KMS-11 (cell line): ENCODE results near the gene FURIN.

Experiments used
- H2AFZ ChIP-seq: fragments of 200-600 bp; sonication (generic); 2 replicates; pipeline ENCODE4 v1.6.1; 2016; ENCODE audit warnings: antibody characterized with exemption, mixed run types, low read depth
- H3K27ac ChIP-seq: fragments of 200-600 bp; sonication (generic); 2 replicates; pipeline ENCODE4 v1.6.1; 2016; ENCODE audit warnings: mild to moderate bottlenecking, mixed run types
- H3K27me3 ChIP-seq: fragments of 200-600 bp; sonication (generic); 2 replicates; pipeline ENCODE4 v1.6.1; 2017; ENCODE audit warnings: mild to moderate bottlenecking, low read depth, mixed run types, moderate library complexity; ENCODE audit not compliant: insufficient read depth
- H3K36me3 ChIP-seq: fragments of 200-600 bp; sonication (generic); 2 replicates; pipeline ENCODE4 v1.6.1; 2017; ENCODE audit warnings: mild to moderate bottlenecking, mixed run types; ENCODE audit not compliant: insufficient read depth
- H3K4me1 ChIP-seq: fragments of 200-600 bp; sonication (generic); 2 replicates; pipeline ENCODE4 v1.6.1; 2016; ENCODE audit warnings: mild to moderate bottlenecking, low read depth, mixed run types; ENCODE audit not compliant: poor library complexity, severe bottlenecking
- H3K4me2 ChIP-seq: fragments of 200-600 bp; sonication (generic); 2 replicates; pipeline ENCODE4 v1.7.0; 2016; ENCODE audit warnings: mild to moderate bottlenecking, mixed run types
- H3K4me3 ChIP-seq: fragments of 200-600 bp; sonication (generic); IDR thresholded peaks from 2 replicates; pipeline ENCODE4 v1.6.1; 2017; ENCODE audit warnings: low read depth, low read length, mixed read lengths; ENCODE audit not compliant: insufficient read depth
- H3K79me2 ChIP-seq: fragments of 200-600 bp; sonication (generic); 2 replicates; pipeline ENCODE4 v1.6.1; 2016; ENCODE audit warnings: low read depth, mixed run types; ENCODE audit not compliant: insufficient read depth
- H3K9ac ChIP-seq: fragments of 200-600 bp; sonication (generic); 2 replicates; pipeline ENCODE4 v1.6.1; 2016; ENCODE audit warnings: mild to moderate bottlenecking, mixed run types
- H4K20me1 ChIP-seq: fragments of 200-600 bp; sonication (generic); 2 replicates; pipeline ENCODE4 v1.6.1; 2016; ENCODE audit warnings: mild to moderate bottlenecking, mixed run types; ENCODE audit not compliant: insufficient read depth
- TF ChIP-seq, protein P1 (sequence below): fragments of 200-600 bp; sonication (generic); conservative IDR thresholded peaks from 2 replicates; pipeline ENCODE4 v1.6.1; 2017; ENCODE audit warnings: low read depth, mild to moderate bottlenecking, antibody characterized with exemption, low read length, moderate library complexity, mixed read lengths

The FURIN gene

DNA sequence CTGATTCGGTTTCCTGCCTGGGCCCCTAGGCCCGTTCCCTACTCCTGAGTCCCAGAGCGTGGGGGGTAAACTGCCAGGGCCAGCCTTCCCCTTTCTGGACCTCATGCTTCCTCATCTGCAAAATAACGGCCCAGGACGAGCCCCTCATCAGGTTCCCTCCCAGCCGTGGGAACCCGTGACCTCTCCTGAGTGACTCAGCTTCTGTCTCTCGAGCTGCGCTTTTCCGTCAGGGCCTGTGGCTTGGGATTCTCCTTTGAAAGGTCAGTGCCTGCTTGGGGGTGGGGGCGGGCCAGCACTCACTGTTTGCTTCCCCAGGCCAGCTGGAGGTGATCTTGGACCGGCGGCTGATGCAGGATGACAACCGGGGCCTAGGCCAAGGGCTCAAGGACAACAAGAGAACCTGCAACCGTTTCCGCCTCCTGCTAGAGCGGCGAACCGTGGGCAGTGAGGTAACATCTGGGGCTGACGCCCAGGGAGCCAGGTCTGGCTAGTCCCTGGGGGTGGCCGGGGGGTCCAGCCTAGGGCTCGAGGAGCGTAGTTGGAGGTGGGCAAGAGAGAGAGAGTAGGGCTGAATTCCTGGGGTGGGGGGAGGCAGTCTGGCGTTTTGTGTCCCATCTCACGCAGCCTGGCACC, 47.5 kb downstream of the FURIN start:
- H3K4me3 ChIP-seq: no peak overlapping the region
- no peaks in the 10 kb centered on the region for H4K20me1 ChIP-seq
- H3K27me3 ChIP-seq: no peaks in the 10 kb centered on the region
- peaks cover 33% of the 10 kb centered on the region for H3K4me1 ChIP-seq
- H2AFZ ChIP-seq: no peak overlapping the region
- no peak overlapping the region for H3K27ac ChIP-seq
- H3K79me2 ChIP-seq: no peaks in the 10 kb centered on the region
- H3K9ac ChIP-seq: no peak overlapping the region
- TF ChIP-seq, protein P1, sequence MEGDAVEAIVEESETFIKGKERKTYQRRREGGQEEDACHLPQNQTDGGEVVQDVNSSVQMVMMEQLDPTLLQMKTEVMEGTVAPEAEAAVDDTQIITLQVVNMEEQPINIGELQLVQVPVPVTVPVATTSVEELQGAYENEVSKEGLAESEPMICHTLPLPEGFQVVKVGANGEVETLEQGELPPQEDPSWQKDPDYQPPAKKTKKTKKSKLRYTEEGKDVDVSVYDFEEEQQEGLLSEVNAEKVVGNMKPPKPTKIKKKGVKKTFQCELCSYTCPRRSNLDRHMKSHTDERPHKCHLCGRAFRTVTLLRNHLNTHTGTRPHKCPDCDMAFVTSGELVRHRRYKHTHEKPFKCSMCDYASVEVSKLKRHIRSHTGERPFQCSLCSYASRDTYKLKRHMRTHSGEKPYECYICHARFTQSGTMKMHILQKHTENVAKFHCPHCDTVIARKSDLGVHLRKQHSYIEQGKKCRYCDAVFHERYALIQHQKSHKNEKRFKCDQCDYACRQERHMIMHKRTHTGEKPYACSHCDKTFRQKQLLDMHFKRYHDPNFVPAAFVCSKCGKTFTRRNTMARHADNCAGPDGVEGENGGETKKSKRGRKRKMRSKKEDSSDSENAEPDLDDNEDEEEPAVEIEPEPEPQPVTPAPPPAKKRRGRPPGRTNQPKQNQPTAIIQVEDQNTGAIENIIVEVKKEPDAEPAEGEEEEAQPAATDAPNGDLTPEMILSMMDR: no peak
- no peaks in the 10 kb centered on the region for H3K36me3 ChIP-seq
- peak overlapping the region; percentile 31; the same call in 1 of the 2 replicates for H3K4me2 ChIP-seq

DNA sequence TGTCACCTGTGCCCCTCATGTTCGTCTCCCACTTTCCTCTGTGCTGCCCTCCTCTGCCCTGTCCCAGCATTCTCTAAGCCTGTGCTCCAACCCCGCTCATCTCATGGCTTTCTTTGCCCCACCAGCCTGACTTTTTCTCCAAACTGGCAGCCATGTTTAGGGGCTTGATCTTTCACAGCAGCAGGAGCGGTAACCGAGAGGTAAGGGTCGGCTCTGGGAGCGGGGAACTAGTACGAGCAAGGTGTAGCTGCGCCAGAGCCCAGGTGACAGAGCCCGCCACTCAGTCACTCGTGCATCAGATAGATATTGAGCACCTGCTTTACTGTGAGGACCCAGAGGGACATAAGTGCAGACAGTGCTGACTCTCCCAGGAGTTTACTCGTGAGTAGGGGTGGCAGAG, 48.1 kb downstream of the FURIN start:
- Histone ChIP-seq H3K36me3 (no peaks in the 10 kb centered on the region), H3K27me3 (no peaks in the 10 kb centered on the region), H3K79me2 (no peaks in the 10 kb centered on the region), H3K4me2 (no peak overlapping the region), H2AFZ (no peak overlapping the region), H3K4me1 (peaks cover 38% of the 10 kb centered on the region), H3K4me3 (no peak overlapping the region), H3K27ac (no peak overlapping the region), H4K20me1 (no peaks in the 10 kb centered on the region), H3K9ac (no peak overlapping the region)
- TF ChIP-seq, protein P1: no peak

DNA sequence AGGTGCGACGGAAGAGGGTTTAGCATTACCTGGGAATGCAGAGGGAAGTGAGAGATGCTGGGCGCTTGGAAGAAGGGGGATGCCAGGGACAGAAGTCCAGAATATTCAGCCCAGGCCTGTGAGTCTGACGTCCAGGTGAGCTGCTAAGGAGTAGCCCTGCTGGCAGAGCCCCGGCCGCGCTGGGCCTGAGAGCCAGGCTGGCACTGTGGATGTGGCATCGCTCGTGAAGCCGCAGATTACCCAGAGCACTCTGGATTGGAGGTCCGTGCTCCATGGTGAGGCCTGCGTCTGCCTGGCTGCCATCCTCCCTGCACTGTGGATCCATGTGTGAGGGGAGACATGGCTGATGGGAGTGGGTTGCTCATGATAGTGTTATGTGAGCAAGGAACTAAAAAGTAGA, 49.2 kb downstream of the FURIN start:
- H3K4me2 ChIP-seq: no peak overlapping the region
- H3K27me3 ChIP-seq: no peaks in the 10 kb centered on the region
- H3K4me1 ChIP-seq: peaks cover 50% of the 10 kb centered on the region
- no peak overlapping the region for H2AFZ ChIP-seq
- H3K27ac ChIP-seq: no peak overlapping the region
- H3K36me3 ChIP-seq: no peaks in the 10 kb centered on the region
- no peaks in the 10 kb centered on the region for H4K20me1 ChIP-seq
- H3K4me3 ChIP-seq: no peak overlapping the region
- TF ChIP-seq, protein P1: no peak
- no peaks in the 10 kb centered on the region for H3K79me2 ChIP-seq
- no peak overlapping the region for H3K9ac ChIP-seq

DNA sequence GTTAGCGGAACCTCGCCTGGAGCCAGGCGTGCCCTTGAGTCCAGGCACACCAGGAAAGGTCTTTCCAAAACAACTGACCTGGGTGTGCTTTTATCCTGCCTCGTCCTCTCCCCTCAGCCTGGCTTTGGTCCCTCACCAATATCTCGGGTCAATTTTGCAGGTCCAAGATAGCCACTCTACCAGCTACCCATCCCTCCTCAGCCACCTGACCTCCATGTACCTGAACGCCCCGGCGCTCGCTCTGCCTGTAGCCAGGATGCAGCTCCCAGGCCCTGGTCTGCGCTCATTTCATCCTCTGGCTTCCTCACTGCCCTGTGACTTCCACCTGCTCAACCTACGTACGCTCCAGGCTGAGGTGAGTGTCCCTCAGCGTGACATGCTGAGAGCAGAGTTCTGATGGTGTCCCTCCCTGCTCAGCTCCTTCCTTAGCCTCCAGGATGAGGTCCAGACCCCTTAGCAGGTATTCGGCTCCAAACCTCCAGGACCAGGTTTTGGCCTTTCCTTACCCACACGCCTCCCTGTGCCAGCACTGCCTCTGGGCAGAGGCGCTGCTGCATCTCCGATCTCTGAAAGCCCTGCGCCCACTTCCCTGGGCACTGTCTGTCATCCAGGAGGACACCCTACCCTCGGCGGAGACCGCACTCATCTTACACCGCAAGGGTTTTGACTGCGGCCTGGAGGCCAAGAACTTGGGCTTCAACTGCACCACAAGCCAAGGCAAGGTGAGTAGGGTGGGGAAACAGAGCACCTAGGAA, 49.8 kb downstream of the FURIN start:
- Histone ChIP-seq H2AFZ (no peak overlapping the region), H3K9ac (no peak overlapping the region), H3K79me2 (no peaks in the 10 kb centered on the region), H4K20me1 (no peaks in the 10 kb centered on the region), H3K4me3 (no peak overlapping the region), H3K36me3 (no peaks in the 10 kb centered on the region), H3K27me3 (no peaks in the 10 kb centered on the region), H3K4me2 (no peak overlapping the region), H3K4me1 (peaks cover 53% of the 10 kb centered on the region), H3K27ac (no peak overlapping the region)
- TF ChIP-seq, protein P1: no peak
